Keratinocyte (primary cell): ENCODE measurements around the gene PLXNB2.

ENCODE experiments used
- CTCF ChIP-seq, 3 experiments: IDR thresholded peaks in 1 of 3; conservative IDR thresholded peaks in 1 of 3; optimal IDR thresholded peaks in 1 of 3; 2 replicates in 2 of 3; 3 replicates in 1 of 3; pipeline versions ENCODE3 to v1.5.1; 2011; ENCODE audit warnings: low read length in 3 of 3, mild to moderate bottlenecking in 3 of 3, moderate library complexity in 2 of 3, control low read depth in 1 of 3, inconsistent platforms in 1 of 3; ENCODE audit not compliant: insufficient read depth in 2 of 3; ENCODE audit errors: extremely low read depth in 1 of 3
- EZH2 ChIP-seq: IDR thresholded peaks from one replicate; pipeline ENCODE4 v1.6.1; 2012; ENCODE audit warnings: inconsistent platforms, mild to moderate bottlenecking, low read length, moderate library complexity

GRCh38 chr22:50275181-50276055 lies 32.0 kb downstream of the PLXNB2 start:
- no peak for TF ChIP-seq CTCF (optimal IDR thresholded peaks at IDR 0.05 in 1 of 3, IDR thresholded peaks at IDR 0.05 in 1 of 3, conservative IDR thresholded peaks at IDR 0.05 in 1 of 3; ENCODE audit: extremely low read depth in 1 of 3, insufficient read depth in 2 of 3, low read length in 3 of 3)
- TF ChIP-seq EZH2, result no peak
